Lower leg skin (tissue), 3 donors: ENCODE measurements around the gene NEURL1.

ENCODE experiments used
- CTCF ChIP-seq, 3 donors: fragments of 450-650 bp; IDR thresholded peaks; one replicate each; pipeline ENCODE4 v1.5.1; 2016; ENCODE audit warnings: antibody characterized with exemption in 3 of 3, mild to moderate bottlenecking in 3 of 3, moderate library complexity in 2 of 3
- POLR2A ChIP-seq, 2 donors: fragments of 450-650 bp; IDR thresholded peaks; one replicate each; pipeline ENCODE4 v1.6.1; 2016 to 2017; ENCODE audit warnings: antibody characterized with exemption in 2 of 2, mild to moderate bottlenecking in 1 of 2, moderate library complexity in 1 of 2

- no peak for TF ChIP-seq CTCF (IDR thresholded peaks at IDR 0.05)
- TF ChIP-seq POLR2A (IDR thresholded peaks at IDR 0.05), result no peak
Observed at GRCh38 chr10:103589074-103589630, 95.6 kb downstream of the NEURL1 start.
